Liver (tissue), 9 donors: ENCODE measurements around the gene SPTLC3. TPM values are rescaled to one million over a fixed set of nuclear protein-coding genes. Genes with fewer than 3 reads are reported as not detected.

Experiments
- DNase-seq: peaks from one replicate; pipeline ENCODE4 v3.0.0-alpha.2; 2017; ENCODE audit warnings: low spot score
- H3K27ac ChIP-seq, 2 donors: one replicate each; pipeline ENCODE4 v1.7.0; 2013; ENCODE audit warnings: inconsistent platforms in 2 of 2, low read length in 2 of 2, control low read depth in 1 of 2, low read depth in 1 of 2, mild to moderate bottlenecking in 1 of 2
- H3K27me3 ChIP-seq, 4 donors: one replicate each; pipeline versions ENCODE4 v1.6.1 to v1.7.0; 2013; ENCODE audit warnings: low read length in 3 of 4, inconsistent platforms in 1 of 4, mild to moderate bottlenecking in 1 of 4, moderate library complexity in 1 of 4; ENCODE audit not compliant: control insufficient read depth in 4 of 4, insufficient read depth in 4 of 4
- H3K36me3 ChIP-seq, 4 donors: one replicate each; pipeline versions ENCODE4 v1.6.1 to v1.7.0; 2013; ENCODE audit warnings: low read length in 3 of 4, mild to moderate bottlenecking in 3 of 4, low read depth in 1 of 4, moderate library complexity in 1 of 4; ENCODE audit not compliant: control insufficient read depth in 4 of 4, insufficient read depth in 3 of 4
- H3K4me1 ChIP-seq, 4 donors: one replicate each; pipeline versions ENCODE4 v1.6.1 to v1.7.0; 2013; ENCODE audit warnings: low read length in 3 of 4, mild to moderate bottlenecking in 3 of 4, moderate library complexity in 1 of 4; ENCODE audit not compliant: control insufficient read depth in 4 of 4, insufficient read depth in 4 of 4
- H3K4me3 ChIP-seq, 3 donors: one replicate each; pipeline versions ENCODE4 v1.6.1 to v1.7.0; 2013; ENCODE audit warnings: low read length in 3 of 3, control low read depth in 1 of 3, low read depth in 1 of 3, mild to moderate bottlenecking in 1 of 3
- H3K9ac ChIP-seq, 2 donors: one replicate each; pipeline ENCODE4 v1.7.0; 2013; ENCODE audit warnings: low read length in 2 of 2, mild to moderate bottlenecking in 2 of 2, moderate library complexity in 2 of 2, control low read depth in 1 of 2, low read depth in 1 of 2
- H3K9me3 ChIP-seq, 4 donors: one replicate each; pipeline versions ENCODE4 v1.6.1 to v1.7.0; 2013; ENCODE audit warnings: low read length in 3 of 4; ENCODE audit not compliant: control insufficient read depth in 4 of 4
- EGR1 ChIP-seq, 2 donors: IDR thresholded peaks; 2 replicates each; pipeline ENCODE4 v1.6.1; 2016 to 2018; ENCODE audit warnings: antibody characterized with exemption in 2 of 2, low read depth in 2 of 2
- FOXA1 ChIP-seq: IDR thresholded peaks from 2 replicates; pipeline ENCODE4 v1.6.1; 2016; ENCODE audit warnings: antibody characterized with exemption
- FOXA2 ChIP-seq: IDR thresholded peaks from 2 replicates; pipeline ENCODE4 v1.6.1; 2016; ENCODE audit warnings: antibody characterized with exemption
- GABPA ChIP-seq, 2 donors: IDR thresholded peaks in 1 of 2; conservative IDR thresholded peaks in 1 of 2; 2 replicates each; pipeline ENCODE4 v1.6.1; 2016; ENCODE audit warnings: antibody characterized with exemption in 2 of 2, mild to moderate bottlenecking in 1 of 2, moderate library complexity in 1 of 2
- HNF4A ChIP-seq, 2 donors: conservative IDR thresholded peaks; 2 replicates each; pipeline ENCODE4 v1.6.1; 2016; ENCODE audit warnings: antibody characterized with exemption in 2 of 2, mild to moderate bottlenecking in 2 of 2
- HNF4G ChIP-seq: IDR thresholded peaks from 2 replicates; pipeline ENCODE4 v1.6.1; 2016; ENCODE audit warnings: antibody characterized with exemption
- JUND ChIP-seq, 2 donors: IDR thresholded peaks; 2 replicates each; pipeline ENCODE4 v1.6.1; 2016; ENCODE audit warnings: antibody characterized with exemption in 2 of 2
- RAD21 ChIP-seq, 2 donors: IDR thresholded peaks; 2 replicates each; pipeline ENCODE4 v1.6.1; 2016; ENCODE audit warnings: antibody characterized with exemption in 2 of 2, mild to moderate bottlenecking in 2 of 2
- SP1 ChIP-seq: IDR thresholded peaks from 2 replicates; pipeline ENCODE4 v1.6.1; 2018; ENCODE audit warnings: antibody characterized with exemption, mild to moderate bottlenecking
- TAF1 ChIP-seq: conservative IDR thresholded peaks from 2 replicates; pipeline ENCODE4 v1.6.1; 2016; ENCODE audit warnings: antibody characterized with exemption, mild to moderate bottlenecking
- YY1 ChIP-seq: IDR thresholded peaks from 2 replicates; pipeline ENCODE4 v1.6.1; 2016; ENCODE audit warnings: antibody characterized with exemption, mild to moderate bottlenecking
- WGBS: extraction: QIAGEN DNeasy Blood & Tissue Kit; methylation state at CpG from one replicate; pipeline ENCODE4 v1.1.7; 2013; 5-methylcytosine and 5-hydroxymethylcytosine counted together
- polyA plus RNA-seq, 2 donors: library from polyadenylated mRNA; stranded (reverse) in 1 of 2; unstranded in 1 of 2; fragments of 200-250 nt in 1 of 2; fragments of >200 nt in 1 of 2; fragmentation: Nextera tagmentation in 1 of 2; extraction: Ambion mirVana in 1 of 2; gene quantifications; one replicate each; pipeline versions ENCODE4 v1.2.1 to v1.2.3, GENCODE V29; 2013 to 2015
- total RNA-seq, 2 donors: library from RNA; depleted of rRNA; stranded (reverse); fragments of >200 nt; gene quantifications; one replicate each; pipeline ENCODE4 v1.2.3, GENCODE V29; 2014
- TF ChIP-seq, protein P1 (sequence below): fragments of 150-350 bp; IDR thresholded peaks from 2 replicates; pipeline ENCODE4 v1.5.1; 2017; ENCODE audit warnings: improper control_type of control experiment, low read depth, low read length; ENCODE audit not compliant: missing input control
- TF ChIP-seq, protein P2 (sequence below): IDR thresholded peaks from 2 replicates; pipeline ENCODE4 v1.6.1; 2016; ENCODE audit warnings: antibody characterized with exemption, mild to moderate bottlenecking
- TF ChIP-seq, protein P3 (sequence below): IDR thresholded peaks from 2 replicates; pipeline ENCODE4 v1.6.1; 2016; ENCODE audit warnings: antibody characterized with exemption
- TF ChIP-seq, protein P4 (sequence below): IDR thresholded peaks from 2 replicates; pipeline ENCODE4 v1.6.1; 2016; ENCODE audit warnings: antibody characterized with exemption
- TF ChIP-seq, protein P5 (sequence below): IDR thresholded peaks from 2 replicates; pipeline ENCODE4 v1.6.1; 2016; ENCODE audit warnings: antibody characterized with exemption
- donor health status: healthy.
- donor health status: healthy.
- donor health status: healthy.
- donor health status: healthy.
- donor health status: healthy.

Gene SPTLC3
- total and polyA plus RNA-seq, 4 donors, result 4.2 to 40.9 (median 20.4) TPM

DNA sequence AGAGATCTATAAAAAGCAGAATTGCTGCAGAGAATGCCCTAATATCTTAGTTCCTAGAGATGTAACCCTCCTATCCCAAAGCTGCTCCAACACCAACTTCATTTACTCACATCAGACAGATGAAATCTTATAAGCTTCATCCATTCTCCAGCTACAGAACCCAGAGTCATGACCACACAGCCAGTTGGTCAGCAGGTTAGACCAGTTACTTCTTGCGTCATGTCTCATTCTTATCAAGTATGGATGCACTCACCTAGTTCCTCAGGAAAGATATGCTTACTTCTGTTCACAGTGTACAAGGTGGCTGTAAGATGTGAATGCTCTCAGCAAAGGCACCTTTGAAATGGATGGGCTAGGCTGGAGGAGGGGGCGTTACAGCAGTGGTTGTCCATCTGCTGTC, 164.4 kb downstream of the SPTLC3 start:
- no peaks in the 10 kb centered on the region for H3K4me1 ChIP-seq
- TF ChIP-seq, protein P1, sequence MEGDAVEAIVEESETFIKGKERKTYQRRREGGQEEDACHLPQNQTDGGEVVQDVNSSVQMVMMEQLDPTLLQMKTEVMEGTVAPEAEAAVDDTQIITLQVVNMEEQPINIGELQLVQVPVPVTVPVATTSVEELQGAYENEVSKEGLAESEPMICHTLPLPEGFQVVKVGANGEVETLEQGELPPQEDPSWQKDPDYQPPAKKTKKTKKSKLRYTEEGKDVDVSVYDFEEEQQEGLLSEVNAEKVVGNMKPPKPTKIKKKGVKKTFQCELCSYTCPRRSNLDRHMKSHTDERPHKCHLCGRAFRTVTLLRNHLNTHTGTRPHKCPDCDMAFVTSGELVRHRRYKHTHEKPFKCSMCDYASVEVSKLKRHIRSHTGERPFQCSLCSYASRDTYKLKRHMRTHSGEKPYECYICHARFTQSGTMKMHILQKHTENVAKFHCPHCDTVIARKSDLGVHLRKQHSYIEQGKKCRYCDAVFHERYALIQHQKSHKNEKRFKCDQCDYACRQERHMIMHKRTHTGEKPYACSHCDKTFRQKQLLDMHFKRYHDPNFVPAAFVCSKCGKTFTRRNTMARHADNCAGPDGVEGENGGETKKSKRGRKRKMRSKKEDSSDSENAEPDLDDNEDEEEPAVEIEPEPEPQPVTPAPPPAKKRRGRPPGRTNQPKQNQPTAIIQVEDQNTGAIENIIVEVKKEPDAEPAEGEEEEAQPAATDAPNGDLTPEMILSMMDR, result no peak
- no peak for TF ChIP-seq TAF1
- no peak for TF ChIP-seq SP1
- no peak for TF ChIP-seq GABPA (IDR thresholded peaks at IDR 0.05 in 1 of 2, conservative IDR thresholded peaks at IDR 0.05 in 1 of 2)
- no peak for TF ChIP-seq FOXA2
- TF ChIP-seq HNF4G, result no peak
- TF ChIP-seq FOXA1, result no peak
- TF ChIP-seq, protein P2, sequence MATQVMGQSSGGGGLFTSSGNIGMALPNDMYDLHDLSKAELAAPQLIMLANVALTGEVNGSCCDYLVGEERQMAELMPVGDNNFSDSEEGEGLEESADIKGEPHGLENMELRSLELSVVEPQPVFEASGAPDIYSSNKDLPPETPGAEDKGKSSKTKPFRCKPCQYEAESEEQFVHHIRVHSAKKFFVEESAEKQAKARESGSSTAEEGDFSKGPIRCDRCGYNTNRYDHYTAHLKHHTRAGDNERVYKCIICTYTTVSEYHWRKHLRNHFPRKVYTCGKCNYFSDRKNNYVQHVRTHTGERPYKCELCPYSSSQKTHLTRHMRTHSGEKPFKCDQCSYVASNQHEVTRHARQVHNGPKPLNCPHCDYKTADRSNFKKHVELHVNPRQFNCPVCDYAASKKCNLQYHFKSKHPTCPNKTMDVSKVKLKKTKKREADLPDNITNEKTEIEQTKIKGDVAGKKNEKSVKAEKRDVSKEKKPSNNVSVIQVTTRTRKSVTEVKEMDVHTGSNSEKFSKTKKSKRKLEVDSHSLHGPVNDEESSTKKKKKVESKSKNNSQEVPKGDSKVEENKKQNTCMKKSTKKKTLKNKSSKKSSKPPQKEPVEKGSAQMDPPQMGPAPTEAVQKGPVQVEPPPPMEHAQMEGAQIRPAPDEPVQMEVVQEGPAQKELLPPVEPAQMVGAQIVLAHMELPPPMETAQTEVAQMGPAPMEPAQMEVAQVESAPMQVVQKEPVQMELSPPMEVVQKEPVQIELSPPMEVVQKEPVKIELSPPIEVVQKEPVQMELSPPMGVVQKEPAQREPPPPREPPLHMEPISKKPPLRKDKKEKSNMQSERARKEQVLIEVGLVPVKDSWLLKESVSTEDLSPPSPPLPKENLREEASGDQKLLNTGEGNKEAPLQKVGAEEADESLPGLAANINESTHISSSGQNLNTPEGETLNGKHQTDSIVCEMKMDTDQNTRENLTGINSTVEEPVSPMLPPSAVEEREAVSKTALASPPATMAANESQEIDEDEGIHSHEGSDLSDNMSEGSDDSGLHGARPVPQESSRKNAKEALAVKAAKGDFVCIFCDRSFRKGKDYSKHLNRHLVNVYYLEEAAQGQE, result no peak
- TF ChIP-seq, protein P3, sequence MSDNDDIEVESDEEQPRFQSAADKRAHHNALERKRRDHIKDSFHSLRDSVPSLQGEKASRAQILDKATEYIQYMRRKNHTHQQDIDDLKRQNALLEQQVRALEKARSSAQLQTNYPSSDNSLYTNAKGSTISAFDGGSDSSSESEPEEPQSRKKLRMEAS, result no peak
- TF ChIP-seq, protein P4, sequence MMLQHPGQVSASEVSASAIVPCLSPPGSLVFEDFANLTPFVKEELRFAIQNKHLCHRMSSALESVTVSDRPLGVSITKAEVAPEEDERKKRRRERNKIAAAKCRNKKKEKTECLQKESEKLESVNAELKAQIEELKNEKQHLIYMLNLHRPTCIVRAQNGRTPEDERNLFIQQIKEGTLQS, result no peak
- no peak for TF ChIP-seq EGR1 (IDR thresholded peaks at IDR 0.05; ENCODE audit: low read depth in 2 of 2)
- H3K9me3 ChIP-seq, result no peaks in the 10 kb centered on the region
- H3K4me3 ChIP-seq, result no peak overlapping the region
- no peak overlapping the region for H3K27ac ChIP-seq
- H3K36me3 ChIP-seq, result peaks cover 0 to 1% (median 0%) of the 10 kb centered on the region in 4 donors
- no peak overlapping the region for H3K9ac ChIP-seq
- no peak for DNase-seq
- WGBS, result 89% methylated on average over 2 of the region's 2 CpGs
- H3K27me3 ChIP-seq, result no peaks in the 10 kb centered on the region

DNA sequence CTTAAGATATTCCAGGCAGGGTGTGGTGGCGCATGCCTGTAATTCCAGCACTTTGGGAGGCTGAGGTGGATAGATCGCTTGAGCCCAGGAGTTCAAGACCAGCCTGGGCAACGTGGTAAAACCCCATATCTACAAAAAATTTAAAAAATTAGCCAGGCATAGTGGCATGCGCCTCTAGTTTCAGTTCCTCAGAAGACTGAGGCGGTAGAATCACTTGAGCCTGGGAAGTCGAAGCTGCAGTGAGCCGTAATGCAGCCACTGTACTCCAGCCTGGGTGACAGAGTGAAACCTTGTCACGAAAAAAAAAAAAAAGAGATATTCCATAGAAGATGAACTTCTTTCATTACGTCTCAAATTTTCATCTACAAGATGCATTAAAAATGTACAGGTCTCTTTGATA, 165.6 kb downstream of the SPTLC3 start:
- Histone ChIP-seq H3K9ac (no peak overlapping the region), H3K36me3 (peaks cover 0 to 1% (median 0%) of the 10 kb centered on the region in 4 donors), H3K9me3 (no peaks in the 10 kb centered on the region), H3K4me1 (no peaks in the 10 kb centered on the region), H3K27me3 (no peaks in the 10 kb centered on the region), H3K27ac (no peak overlapping the region), H3K4me3 (no peak overlapping the region)
- DNase-seq, result no peak
- 93% methylated on average over 9 of the region's 9 CpGs for WGBS
- TF ChIP-seq HNF4G (no peak), RAD21 (IDR thresholded peaks at IDR 0.05) (no peak), FOXA2 (no peak), GABPA (IDR thresholded peaks at IDR 0.05 in 1 of 2, conservative IDR thresholded peaks at IDR 0.05 in 1 of 2) (no peak), YY1 (no peak), JUND (IDR thresholded peaks at IDR 0.05) (no peak), HNF4A (conservative IDR thresholded peaks at IDR 0.05) (no peak), SP1 (no peak)
- TF ChIP-seq, protein P1, result no peak
- TF ChIP-seq, protein P2, result no peak
- TF ChIP-seq, protein P5, sequence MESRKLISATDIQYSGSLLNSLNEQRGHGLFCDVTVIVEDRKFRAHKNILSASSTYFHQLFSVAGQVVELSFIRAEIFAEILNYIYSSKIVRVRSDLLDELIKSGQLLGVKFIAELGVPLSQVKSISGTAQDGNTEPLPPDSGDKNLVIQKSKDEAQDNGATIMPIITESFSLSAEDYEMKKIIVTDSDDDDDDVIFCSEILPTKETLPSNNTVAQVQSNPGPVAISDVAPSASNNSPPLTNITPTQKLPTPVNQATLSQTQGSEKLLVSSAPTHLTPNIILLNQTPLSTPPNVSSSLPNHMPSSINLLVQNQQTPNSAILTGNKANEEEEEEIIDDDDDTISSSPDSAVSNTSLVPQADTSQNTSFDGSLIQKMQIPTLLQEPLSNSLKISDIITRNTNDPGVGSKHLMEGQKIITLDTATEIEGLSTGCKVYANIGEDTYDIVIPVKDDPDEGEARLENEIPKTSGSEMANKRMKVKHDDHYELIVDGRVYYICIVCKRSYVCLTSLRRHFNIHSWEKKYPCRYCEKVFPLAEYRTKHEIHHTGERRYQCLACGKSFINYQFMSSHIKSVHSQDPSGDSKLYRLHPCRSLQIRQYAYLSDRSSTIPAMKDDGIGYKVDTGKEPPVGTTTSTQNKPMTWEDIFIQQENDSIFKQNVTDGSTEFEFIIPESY, result no peak
